ENCODE measurements around the gene FER1L5.
A peak's percentile ranks its signal among the peaks of the same experiment; 100 is the strongest.

The FER1L5 gene

DNA sequence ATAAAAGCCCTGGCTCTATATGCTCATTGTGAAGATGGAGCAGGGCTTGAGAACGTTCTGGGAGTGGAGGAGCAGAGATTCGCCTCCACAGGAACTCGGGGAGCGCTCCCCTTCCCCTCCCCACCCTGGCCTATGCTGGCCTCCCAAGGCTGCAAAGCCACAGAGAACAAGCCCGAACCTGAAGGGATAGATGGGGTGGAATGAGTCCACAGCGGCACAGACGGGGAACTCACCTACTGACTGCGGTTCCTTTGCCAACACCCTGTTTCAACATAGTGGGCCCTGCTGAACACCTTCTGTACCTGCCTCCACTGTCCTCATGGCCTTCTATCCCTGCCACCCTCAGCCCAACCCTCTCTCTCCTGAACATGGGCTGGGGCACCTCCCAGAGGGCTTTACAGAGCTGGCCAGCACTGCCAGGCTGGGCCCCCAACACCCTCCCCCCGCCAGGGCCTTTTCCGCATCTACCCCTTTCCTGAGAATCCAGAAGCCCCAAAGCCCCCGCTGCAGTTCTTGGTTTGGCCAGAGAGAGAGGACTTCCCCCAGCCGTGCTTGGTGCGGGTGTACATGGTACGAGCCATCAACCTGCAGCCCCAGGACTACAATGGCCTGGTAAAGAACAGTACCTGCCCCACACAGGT lies 55.8 kb downstream of the FER1L5 start:
- DNase-seq (ENCODE audit: low spot score): no peak

DNA sequence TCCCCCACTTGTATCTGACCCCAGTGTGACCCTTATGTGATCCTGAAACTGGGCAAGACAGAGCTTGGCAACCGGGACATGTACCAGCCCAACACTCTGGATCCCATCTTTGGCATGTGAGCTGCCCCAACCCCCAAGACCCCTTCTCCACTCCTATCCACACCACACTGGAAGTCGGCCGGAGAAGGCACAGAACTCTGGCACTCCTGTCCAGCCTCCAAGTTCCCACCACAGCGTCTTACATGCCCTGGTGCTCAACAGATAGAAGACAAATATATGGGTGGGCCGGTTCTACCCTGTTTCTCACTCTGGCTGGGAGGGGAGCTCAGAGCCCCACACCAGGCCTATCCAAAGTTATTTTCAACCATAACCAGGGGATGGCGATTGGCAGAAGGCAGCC lies 56.5 kb downstream of the FER1L5 start:
- DNase-seq (ENCODE audit: low spot score): no peak

DNA sequence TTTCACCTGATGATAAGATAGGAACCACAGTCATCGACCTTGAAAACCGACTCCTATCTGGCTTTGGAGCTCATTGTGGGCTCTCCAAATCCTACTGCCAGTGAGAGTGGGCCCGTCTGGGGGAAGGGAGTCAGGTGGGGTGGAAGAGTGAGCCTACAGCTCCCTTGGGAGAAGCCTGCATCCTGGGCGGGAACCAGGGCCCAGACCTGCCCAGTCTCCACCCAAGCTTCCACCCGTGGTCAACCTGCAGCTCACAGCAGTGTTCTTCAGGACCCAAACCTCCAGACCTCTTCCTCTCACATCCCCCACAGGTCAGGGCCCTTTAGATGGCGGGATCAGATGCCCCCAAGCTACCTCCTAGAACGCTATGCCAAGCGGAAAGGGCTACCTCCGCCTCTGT lies 57.1 kb downstream of the FER1L5 start:
- DNase-seq (ENCODE audit: low spot score): no peak

DNA sequence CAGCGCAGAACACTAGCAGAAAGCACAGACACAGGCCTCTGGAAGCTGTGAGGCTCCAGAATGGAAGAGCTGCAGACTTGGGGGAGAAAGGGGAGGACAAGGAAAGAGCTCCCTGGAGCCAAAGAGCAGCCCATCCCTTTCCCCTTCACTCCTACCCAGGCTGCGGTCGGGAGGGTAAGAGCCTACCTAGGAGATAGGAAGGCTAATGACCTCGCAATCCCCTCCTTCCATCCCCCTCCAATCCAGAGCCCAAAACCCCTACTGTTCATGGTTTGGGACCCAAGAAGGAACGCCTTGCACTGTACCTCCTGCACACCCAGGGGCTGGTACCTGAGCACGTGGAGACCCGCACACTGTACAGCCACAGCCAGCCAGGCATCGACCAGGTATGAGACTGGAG lies 57.5 kb downstream of the FER1L5 start:
- DNase-seq (ENCODE audit: low spot score): no peak

DNA sequence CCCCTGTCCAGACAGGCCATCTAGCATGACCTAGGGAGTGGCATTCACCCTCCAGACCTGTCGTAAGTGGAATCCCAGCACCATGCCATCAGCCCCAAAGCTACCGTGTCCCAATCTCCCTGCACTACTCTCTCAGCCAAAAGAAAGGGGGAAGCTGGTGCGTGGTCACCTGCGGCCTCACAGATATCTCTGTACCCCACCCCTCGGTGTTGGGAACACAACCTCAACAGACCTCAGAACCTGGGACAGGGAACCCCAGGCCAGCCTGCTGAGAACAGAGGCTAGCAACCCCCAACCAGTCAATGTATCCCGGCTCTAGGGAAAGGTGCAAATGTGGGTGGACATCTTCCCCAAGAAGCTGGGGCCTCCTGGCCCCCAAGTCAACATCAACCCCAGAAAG lies 59.1 kb downstream of the FER1L5 start:
- DNase-seq (ENCODE audit: low spot score): no peak

DNA sequence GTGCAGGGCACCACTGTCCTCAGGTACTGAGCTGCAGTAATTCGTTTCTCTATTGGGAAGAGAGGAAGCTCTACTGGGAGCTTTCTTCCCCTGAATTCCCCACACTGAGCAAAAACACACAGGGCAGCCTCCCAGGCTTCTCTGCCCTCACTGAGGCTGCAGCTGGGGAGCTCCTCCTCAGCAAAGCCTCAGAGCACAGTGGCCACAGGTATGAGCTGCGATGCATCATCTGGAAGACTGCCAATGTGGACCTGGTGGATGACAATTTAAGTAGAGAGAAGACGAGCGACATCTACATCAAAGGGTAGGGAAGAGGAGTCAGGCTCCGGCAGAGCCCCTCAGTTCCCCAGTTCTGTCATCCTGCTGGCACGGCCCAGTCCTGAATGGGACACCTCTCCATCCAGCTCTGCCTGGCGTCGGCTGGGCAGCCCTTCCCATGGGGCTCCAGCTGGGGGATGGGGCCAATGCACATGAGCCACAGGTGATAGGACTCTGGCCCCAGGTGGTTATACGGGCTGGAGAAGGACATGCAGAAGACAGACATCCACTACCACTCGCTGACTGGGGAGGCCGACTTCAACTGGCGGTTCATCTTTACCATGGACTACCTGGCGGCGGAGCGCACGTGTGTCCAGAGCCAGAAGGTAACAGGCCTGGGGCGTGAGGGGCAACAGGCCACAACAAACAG lies 59.7 kb downstream of the FER1L5 start:
- DNase-seq (ENCODE audit: low spot score): no peak

DNA sequence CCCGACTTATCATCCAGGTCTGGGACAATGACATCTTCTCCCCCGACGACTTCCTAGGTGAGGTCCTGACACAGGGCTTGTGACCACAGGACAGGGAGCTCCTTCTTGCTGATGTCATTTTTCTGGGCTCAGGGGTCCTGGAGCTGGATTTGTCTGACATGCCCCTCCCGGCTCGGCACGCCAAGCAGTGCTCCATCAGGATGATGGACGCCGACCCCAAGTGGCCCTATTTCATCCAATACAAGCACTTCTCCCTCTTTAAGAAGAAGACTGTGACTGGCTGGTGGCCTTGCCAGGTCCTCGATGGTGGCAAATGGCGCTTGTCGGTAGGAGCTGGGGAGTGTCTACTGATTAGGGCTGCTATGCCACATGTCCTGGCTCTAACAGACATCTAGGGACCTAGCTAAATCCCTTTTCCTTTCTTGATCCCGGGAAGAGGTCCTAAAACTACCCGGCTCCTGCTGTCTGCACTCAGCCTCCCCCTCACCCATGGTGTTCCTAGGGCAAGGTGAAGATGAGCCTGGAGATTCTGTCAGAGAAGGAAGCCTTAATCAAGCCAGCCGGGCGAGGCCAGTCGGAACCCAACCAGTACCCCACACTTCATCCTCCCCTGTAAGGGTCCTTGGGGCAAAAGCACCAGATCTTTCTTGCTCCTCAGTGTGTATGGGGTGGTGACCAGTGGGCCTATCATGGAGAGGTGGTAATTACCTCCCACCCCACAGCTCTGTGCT lies 60.6 kb downstream of the FER1L5 start:
- no peak for DNase-seq (ENCODE audit: low spot score)

DNA sequence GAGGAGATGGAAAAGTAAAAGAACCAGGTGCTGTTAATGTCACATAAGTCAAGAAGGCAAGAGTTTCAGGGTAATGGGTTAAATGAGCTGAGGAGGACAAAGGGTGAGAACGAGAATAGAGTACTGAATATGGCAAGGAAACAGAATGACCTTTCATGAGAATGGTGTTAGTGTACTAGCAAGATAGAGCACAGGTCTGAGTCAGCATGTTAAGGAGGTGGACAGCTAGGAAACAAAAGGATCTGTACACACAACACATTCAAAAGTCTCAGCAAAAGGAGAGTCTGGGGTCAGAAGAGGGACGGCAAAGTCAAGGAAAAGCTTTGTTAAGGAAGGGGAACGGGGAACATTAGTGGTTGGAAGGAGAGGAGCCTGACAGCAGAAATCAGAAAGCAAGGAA lies 68.4 kb downstream of the FER1L5 start:
- no peak for DNase-seq (ENCODE audit: low spot score)

DNA sequence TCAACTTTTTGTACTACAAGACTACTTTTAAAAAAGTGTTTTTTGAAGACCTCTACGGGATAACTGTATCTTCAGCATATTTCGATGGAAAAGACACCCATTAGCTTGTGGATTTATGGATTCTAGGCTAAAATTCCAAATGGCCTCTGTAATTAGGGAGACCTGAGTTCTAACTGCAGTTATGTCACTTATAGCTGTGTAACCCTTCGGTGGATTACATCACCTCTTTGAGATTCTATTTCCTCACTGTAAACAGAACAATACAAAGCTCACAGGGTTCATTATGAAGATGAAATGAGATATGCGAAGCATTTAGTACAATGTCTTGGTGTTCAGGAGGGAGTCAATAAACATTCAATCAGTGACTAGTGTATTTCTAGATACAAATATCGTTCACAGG lies 73.1 kb downstream of the FER1L5 start:
- DNase-seq (ENCODE audit: low spot score): no peak

DNA sequence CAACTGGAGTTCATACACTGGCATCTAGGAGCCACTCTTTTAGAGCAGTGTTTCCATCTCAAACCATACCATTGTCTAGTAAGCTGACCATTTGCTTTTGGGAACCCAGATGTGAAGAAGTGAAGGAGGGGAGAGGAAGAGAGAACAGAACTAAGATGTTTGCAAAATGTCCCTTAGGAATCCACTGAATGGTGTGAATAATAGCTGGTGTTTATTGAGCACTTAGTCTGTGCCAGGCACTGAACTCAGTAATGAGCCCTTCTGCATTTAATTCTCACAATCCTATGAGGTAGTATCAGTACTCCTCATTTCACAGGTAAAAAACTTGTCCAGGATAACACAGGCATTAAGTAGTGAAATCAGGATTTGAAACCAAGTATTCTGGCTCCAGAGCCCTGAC lies 73.8 kb downstream of the FER1L5 start:
- DNase-seq (ENCODE audit: low spot score): no peak

DNA sequence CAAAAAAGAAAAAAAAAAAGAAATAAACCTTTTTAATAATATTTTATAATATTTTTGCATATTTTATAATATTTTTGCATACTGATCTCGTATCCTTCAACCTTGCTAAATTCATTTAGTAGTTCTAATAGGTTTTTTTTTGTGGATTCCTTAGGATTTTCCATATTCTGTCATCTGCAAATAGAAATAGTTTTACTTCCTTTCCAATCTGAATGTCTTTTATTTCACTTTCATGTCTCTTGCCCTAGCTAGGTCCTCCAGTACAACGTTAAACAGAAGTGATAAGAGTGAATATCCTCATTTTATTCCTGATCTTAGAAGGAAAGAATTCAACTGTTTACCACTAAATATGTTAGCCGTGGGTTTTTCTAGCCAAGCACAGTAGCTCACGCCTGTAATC lies 83.6 kb downstream of the FER1L5 start:
- DNase-seq (ENCODE audit: low spot score): no peak

DNA sequence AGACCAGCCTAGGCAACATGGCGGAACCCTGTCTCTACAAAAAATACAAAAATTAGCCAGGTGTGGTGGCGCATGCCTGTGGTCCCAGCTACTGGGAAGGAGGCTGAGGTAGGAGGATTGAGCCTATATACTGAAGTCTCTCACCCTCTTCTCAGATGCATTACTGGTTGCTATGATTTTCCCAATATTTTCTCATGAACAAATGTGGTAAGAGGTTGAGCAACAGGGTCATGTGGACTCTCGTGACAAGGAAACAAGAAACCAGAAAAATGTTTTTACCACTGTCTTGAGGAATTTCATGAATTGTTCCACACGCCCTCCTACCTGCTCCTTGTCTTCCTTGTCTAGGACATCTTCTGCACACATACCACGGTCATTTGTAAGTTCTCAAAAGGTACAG lies 84.9 kb downstream of the FER1L5 start:
- no peak for DNase-seq (ENCODE audit: low spot score)

DNA sequence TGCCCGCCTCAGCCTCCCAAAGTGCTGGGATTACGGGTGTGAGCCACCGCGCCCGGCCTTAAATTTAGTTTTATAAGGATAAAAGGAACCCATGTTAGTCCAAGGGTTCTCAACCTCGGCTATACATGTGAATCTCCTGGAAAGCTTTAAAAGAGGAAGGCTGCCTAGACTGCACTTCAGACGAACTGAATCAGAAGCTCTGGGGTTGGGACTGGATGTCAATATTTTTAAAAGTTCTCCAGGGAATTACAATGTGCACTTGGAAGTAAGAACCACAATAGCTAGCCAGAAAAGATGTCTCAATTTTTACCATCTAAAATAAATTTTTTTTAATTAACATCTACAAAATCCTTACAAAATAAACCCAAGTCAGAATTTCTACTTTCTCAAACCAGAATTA lies 87.2 kb downstream of the FER1L5 start:
- DNase-seq (ENCODE audit: low spot score): no peak

DNA sequence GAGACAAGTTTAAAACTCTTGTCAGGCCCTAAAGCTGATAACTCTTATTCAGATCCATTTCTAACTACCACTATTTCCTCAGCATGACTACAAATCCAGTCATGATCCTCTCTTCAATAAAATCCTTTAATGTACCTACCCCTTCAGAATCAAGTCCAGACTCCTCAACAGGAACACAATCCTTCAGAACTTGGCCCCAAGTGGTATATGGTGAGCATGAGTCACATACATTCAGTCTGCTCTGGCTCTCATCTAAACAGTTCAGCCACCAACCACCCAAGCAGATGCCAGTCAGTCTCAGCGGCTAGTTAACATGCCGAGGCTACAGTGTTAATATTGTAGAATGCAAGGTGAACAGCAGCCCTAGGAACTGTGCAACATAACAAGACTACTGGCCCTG lies 87.6 kb downstream of the FER1L5 start:
- DNase-seq (ENCODE audit: low spot score): no peak

DNA sequence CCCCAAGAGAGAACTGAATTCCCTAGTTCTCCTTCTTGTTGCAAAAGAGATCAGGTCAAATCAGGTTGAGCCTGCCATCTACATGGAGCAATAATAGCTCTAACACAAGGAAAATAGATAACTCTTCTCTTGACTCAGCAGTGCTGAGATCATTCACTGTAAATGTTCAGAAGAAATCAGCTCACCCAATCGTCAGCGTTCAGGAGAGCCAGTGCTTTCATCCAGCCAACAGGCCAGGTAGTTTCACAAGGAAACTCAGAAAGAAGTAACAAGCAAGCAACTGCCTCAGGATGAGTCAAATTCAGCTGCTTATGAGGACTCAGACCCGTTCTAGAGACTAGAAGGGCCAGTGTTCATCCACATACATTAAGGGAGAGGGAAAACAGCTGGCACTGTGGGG lies 91.4 kb downstream of the FER1L5 start:
- no peak for DNase-seq (ENCODE audit: low spot score)

DNA sequence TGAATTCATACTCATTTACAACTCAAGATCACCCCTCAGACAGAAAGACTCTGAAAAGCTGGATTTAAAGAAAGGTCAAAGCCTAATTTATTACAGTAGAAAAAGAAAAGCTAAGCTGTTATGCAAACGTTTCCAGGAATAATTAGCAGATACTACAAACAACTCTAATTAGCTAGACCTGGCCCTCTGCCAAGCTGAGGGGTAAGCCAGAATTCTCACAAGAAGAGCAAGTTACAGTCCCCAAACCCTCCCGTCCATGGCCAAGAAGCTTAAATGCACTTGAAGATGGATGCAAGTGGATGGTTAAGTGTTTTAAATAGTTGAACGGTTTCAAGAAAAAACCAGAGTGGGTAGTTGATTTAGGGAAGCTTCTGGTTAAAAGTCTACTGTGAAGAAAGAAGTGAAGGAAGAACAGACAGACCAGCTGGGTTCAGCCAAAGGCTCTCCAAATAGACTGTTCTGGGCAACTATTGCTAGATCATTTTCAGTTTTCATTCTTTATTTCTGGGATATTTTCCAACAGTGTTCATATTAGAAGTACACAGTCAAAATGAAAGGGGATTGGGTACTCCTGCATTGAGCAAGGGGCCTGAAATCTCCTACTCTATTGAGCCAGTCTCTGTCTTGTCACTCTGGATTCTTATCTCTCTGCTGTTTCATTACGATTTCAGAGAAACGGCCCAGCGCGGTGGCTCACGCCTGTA lies 92.5 kb downstream of the FER1L5 start:
- no peak for DNase-seq (ENCODE audit: low spot score)

DNA sequence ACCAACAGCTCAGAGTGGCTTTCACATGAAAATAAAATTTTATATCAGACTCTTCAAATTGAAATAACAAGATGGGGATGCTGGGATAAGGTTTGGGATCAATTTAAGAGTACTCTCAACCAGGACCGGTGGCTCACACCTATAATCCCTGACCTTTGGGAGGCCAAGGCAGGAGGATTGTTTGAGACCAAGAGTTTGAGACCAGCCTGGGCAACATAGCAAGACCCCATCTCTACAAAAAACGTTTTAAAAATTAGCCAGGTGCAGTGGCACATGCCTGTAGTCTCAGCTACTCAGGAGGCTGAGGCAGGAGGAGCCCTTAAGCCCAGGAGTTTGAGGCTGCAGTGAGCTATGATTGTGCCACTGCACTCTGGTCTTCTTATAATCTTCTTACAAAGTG lies 94.7 kb downstream of the FER1L5 start:
- no peak for DNase-seq (ENCODE audit: low spot score)

DNA sequence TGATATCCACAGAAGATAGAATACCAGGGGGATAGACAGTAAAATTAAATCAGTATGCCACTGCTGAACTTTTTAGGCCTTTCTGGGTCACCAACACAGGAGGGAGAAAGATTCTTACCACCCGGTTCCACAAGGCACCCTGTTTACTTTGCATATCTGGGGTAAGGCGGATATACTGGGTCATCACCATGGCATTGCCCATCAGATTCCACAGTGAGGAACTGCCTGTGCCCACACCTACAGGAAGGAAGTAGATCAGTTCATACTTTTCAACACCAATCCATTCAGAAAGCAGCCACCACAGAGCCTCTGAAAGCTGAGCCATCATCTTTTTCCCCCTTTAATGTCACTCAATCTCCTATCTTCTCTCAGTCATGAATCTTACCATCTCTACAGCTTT lies 95.3 kb downstream of the FER1L5 start:
- DNase-seq (ENCODE audit: low spot score): no peak

DNA sequence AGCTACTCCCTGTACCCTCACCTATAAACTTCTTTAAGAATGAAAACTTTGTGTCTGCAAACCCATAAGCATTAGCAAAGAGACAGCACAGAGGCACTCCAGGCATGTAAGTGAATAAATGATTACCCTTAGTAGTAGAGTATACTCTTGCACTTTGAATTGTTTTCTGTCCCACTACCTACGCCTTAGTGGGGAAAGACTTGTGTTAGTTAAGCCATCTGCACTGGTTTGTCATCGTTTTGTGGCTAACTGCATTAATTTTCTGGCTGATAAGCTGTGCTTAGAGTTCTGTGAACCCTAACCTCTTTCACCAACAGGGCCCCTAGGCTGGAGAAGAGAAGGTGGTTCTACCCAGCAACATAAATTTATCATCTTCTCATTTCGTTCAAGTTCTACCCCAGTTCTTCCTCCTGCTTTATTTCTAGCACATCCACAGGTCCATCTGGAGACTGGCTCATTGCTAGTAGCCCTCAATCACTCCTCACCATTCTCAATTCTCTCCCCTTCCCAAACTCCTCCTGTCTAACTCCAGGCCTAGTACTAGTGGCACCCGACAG lies 96.6 kb downstream of the FER1L5 start:
- DNase-seq (ENCODE audit: low spot score): peak; percentile 45

DNA sequence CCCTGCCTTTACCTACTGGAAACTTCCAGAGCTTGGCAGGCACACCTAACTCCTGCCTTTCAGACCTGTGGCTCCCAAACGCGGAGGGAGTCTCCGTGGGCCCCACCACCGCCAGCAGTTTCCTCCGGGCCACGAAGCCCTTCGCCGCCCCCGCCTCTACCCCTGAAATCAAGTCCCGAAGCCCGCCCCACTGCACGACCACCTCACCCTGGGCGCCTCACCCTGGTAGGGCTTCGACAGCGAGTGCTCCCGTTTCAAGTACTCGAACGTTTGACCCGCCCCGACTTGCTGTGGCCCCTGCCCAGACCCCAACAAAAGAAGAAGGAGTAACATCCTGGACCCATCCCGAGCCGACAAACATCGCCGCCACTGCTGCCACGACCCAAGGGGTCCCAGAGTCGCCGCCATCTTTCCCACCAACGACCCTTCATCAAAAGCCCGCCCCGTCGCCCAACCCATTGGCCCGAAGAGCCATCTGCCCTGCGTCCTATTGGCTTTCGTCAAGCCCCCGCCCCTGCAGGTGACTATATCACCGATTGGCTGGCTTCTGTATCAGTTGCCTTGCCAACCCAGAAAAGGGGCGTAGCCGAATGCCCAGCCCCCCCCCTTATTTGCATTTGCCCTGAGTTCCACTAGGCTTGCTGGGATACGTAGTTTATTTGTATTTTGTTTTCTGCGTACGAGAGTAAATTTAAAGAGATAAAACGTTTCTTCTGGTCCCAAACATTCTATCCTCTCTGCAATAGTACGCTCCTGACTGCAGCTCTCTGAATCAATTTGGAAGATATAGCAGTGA lies 97.3 kb downstream of the FER1L5 start, which contains the start of gene LMAN2L:
Gene LMAN2L (minus strand): TSS at position 432 of the 796 bp plus-strand sequence. CDS start 24 bp downstream, at position 408.
- peak; percentile 98 for DNase-seq (ENCODE audit: low spot score)

DNA sequence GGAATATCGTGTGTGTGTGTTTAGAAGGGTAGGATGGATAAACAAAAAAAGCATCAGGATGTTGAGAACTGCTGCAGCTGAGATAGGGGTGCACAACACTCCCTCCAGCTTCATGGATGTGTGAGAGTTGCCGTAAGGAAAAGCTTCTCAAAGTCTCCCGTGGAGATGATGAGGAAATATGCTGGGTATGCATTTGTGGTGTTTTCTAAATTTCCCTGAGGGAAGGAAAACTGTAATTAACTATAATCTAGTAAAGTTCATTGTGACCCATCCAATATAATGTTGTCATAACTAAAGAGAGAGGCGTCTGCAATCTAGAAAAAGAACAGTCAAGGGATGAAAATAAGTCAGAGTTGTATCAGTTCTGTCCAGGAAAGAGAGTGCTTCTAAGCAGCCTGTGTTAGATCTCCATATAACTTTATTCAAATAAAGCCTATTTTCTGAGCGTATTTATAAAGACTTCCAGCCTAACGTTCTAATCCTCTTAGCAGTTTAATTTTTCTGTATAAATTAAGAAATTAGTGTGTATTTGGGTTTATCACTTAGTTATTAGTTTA lies 104.6 kb downstream of the FER1L5 start:
- DNase-seq (ENCODE audit: low spot score): no peak
